HepG2 (cell line): ENCODE results near the gene QSOX2.

Experiments used
- MAFG ChIP-seq: sonication (generic); formaldehyde crosslinking; IDR thresholded peaks from 2 replicates; pipeline ENCODE4 v1.5.1; 2020; ENCODE audit warnings: mild to moderate bottlenecking, missing genetic modification reagents
- MYC ChIP-seq: sonication (generic); formaldehyde crosslinking; IDR thresholded peaks from 2 replicates; pipeline ENCODE4 v1.9.0; 2021; ENCODE audit warnings: missing genetic modification reagents, borderline replicate concordance
- STAT6 ChIP-seq: sonication (generic); formaldehyde crosslinking; IDR thresholded peaks from 2 replicates; pipeline ENCODE4 v1.4.0; 2020; ENCODE audit warnings: missing genetic modification reagents, mild to moderate bottlenecking, borderline replicate concordance

GRCh38 chr9:136267261-136268111 is 21.9 kb upstream of the QSOX2 start:
- no peak for TF ChIP-seq MAFG
- 0 out of 2 replicates have a peak, but pooled peaks have one; percentile 24 for TF ChIP-seq MYC (CRISPR knock-in tag)
- no peak for TF ChIP-seq STAT6 (CRISPR knock-in tag)
